SW480 (cell line): Measurements from ENCODE around the gene KATNAL2.

ENCODE experiments used
- DNase-seq: peaks from one replicate; pipeline ENCODE4 v3.0.0-alpha.2; 2016; ENCODE audit warnings: low spot score

KATNAL2 gene

GRCh38 chr18:47035156-47035671 is 117.8 kb downstream of the KATNAL2 start, which contains the start of gene ELOA2:
Gene ELOA2 (minus strand): TSS chr18:47035621. CDS start chr18:47035264, 357 bp downstream.
- DNase-seq, result no peak

- DNase-seq, result no peak
Observed at GRCh38 chr18:47036298-47036874, 119.0 kb downstream of the KATNAL2 start.

- no peak for DNase-seq
Observed at GRCh38 chr18:47036927-47037578, 119.7 kb downstream of the KATNAL2 start.

- DNase-seq, result no peak
Observed at GRCh38 chr18:47040982-47041381, 123.6 kb downstream of the KATNAL2 start.

- DNase-seq, result peak; percentile 22
Observed at GRCh38 chr18:47050468-47050867, 133.1 kb downstream of the KATNAL2 start.

GRCh38 chr18:47054369-47054768 is 137.0 kb downstream of the KATNAL2 start:
- no peak for DNase-seq

GRCh38 chr18:47062471-47062870 is 145.1 kb downstream of the KATNAL2 start:
- no peak for DNase-seq

GRCh38 chr18:47063096-47063495 is 145.7 kb downstream of the KATNAL2 start:
- DNase-seq, result no peak

- no peak for DNase-seq
Observed at GRCh38 chr18:47067648-47068047, 150.2 kb downstream of the KATNAL2 start.

GRCh38 chr18:47075098-47075883 is 157.9 kb downstream of the KATNAL2 start:
- peak; percentile 64 for DNase-seq

GRCh38 chr18:47077111-47077510 is 159.7 kb downstream of the KATNAL2 start:
- DNase-seq, result no peak

GRCh38 chr18:47080872-47081271 is 163.5 kb downstream of the KATNAL2 start:
- no peak for DNase-seq

- no peak for DNase-seq
Observed at GRCh38 chr18:47081578-47081977, 164.2 kb downstream of the KATNAL2 start.

- DNase-seq, result no peak
Observed at GRCh38 chr18:47087676-47088075, 170.3 kb downstream of the KATNAL2 start.

- no peak for DNase-seq
Observed at GRCh38 chr18:47095810-47096209, 178.4 kb downstream of the KATNAL2 start.

- peak; percentile 8 for DNase-seq
Observed at GRCh38 chr18:47100212-47100831, 182.9 kb downstream of the KATNAL2 start.

GRCh38 chr18:47108373-47108772 is 191.0 kb downstream of the KATNAL2 start:
- no peak for DNase-seq

- no peak for DNase-seq
Observed at GRCh38 chr18:47108998-47109405, 191.6 kb downstream of the KATNAL2 start.

GRCh38 chr18:47109720-47110119 is 192.3 kb downstream of the KATNAL2 start:
- no peak for DNase-seq

- no peak for DNase-seq
Observed at GRCh38 chr18:47110492-47111274, 193.3 kb downstream of the KATNAL2 start.

- DNase-seq, result no peak
Observed at GRCh38 chr18:47113796-47114540, 196.6 kb downstream of the KATNAL2 start.
